ENCODE data around the gene FBXO46.

FBXO46 gene

GRCh38 chr19:45766869-45767346 is 36.2 kb upstream of the FBXO46 start:
- Histone ChIP-seq H3K9ac (ENCODE audit: low read length in 5 of 5) (peak overlapping the region in 4 of 5 donors; percentile 35 to 79 (median 71)), H3K4me1 (ENCODE audit: control insufficient read depth in 5 of 5, insufficient read depth in 5 of 5, low read length in 5 of 5) (peaks cover 0 to 58% (median 53%) of the 10 kb centered on the region in 5 donors), H3K36me3 (ENCODE audit: control insufficient read depth in 5 of 5, insufficient read depth in 5 of 5, low read length in 5 of 5) (peaks cover 0 to 8% (median 0%) of the 10 kb centered on the region in 5 donors), H3K4me3 (ENCODE audit: low read depth in 1 of 5, low read length in 5 of 5) (peak overlapping the region; percentile 67 to 93 (median 87)), H3K27me3 (ENCODE audit: control insufficient read depth in 5 of 5, insufficient read depth in 4 of 5, low read length in 5 of 5) (peaks cover 0 to 16% (median 5%) of the 10 kb centered on the region in 5 donors), H3K9me3 (ENCODE audit: control insufficient read depth in 5 of 5, low read length in 5 of 5) (no peaks in the 10 kb centered on the region), H3K27ac (ENCODE audit: low read depth, low read length) (peak overlapping the region; percentile 77)

DNA sequence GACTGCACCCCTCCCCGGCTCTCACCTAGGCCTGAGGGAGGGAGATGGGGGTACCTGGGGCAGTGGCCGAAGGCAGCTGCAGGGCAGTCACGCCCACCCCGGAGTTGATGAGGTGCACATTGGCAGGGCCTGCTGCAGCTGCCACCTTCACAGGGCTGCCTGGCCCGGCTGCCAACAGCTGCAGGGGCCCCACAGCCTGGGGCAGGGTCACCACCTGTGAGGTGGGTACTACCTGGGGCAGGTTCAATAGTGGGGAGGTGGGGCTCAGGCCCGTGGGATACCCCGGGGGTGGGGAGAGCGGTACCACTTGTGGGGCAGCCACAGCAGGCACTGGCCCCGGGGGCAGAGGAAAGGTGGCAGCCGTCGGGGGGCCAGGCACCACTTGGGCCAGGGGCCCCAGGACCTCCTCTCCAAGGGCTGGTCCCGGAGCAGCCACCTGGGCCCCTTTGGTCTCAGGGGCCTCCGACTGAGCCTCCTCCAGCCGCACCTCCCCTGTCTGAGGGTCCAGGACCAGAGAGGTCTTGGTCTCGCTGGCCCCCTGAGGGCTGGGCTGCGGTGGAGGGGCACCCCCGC is 35.7 kb upstream of the FBXO46 start:
- Histone ChIP-seq H3K27ac (ENCODE audit: low read depth, low read length) (peak overlapping the region; percentile 77), H3K36me3 (ENCODE audit: control insufficient read depth in 5 of 5, insufficient read depth in 5 of 5, low read length in 5 of 5) (peaks cover 0 to 6% (median 0%) of the 10 kb centered on the region in 5 donors), H3K9me3 (ENCODE audit: control insufficient read depth in 5 of 5, low read length in 5 of 5) (no peaks in the 10 kb centered on the region), H3K4me3 (ENCODE audit: low read depth in 1 of 5, low read length in 5 of 5) (peak overlapping the region in 2 of 5 donors; percentile 81 to 87), H3K4me1 (ENCODE audit: control insufficient read depth in 5 of 5, insufficient read depth in 5 of 5, low read length in 5 of 5) (peaks cover 0 to 58% (median 53%) of the 10 kb centered on the region in 5 donors), H3K9ac (ENCODE audit: low read length in 5 of 5) (peak overlapping the region in 4 of 5 donors; percentile 35 to 79 (median 71)), H3K27me3 (ENCODE audit: control insufficient read depth in 5 of 5, insufficient read depth in 4 of 5, low read length in 5 of 5) (peaks cover 0 to 16% (median 5%) of the 10 kb centered on the region in 5 donors)

DNA sequence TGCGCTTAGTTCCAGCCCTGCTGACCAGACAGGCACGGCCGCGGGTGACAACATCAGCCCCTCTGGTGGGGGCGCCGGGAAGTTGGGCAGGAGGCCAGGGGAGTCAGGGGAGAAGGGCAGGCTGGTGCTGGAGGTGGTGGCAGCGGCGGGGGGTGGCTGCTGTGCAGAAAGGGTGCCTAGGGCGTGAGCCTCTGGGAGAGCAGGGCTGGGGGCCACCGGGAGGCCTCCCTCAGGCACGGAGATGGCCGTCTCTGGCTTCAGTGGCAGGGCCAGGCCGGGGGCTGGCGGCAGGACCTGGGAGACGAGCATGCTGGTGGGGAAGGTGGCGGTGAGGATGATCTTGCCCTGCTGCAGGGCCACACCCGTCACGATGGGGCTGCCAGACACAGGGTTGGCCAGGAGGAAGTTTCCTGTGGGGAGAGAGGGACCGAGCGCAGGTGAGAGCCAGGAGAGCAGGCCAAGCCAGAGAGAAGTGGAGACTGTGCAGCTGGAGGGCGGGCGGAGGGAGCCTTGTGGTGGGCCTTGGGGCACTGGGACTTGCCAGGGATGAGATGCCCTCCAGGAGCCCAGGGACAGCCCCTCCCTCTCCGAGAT is 35.1 kb upstream of the FBXO46 start:
- Histone ChIP-seq H3K4me3 (ENCODE audit: low read depth in 1 of 5, low read length in 5 of 5) (no peak overlapping the region), H3K36me3 (ENCODE audit: control insufficient read depth in 5 of 5, insufficient read depth in 5 of 5, low read length in 5 of 5) (peaks cover 0 to 5% (median 0%) of the 10 kb centered on the region in 5 donors), H3K9ac (ENCODE audit: low read length in 5 of 5) (peak overlapping the region in 1 of 5 donors; percentile 79), H3K4me1 (ENCODE audit: control insufficient read depth in 5 of 5, insufficient read depth in 5 of 5, low read length in 5 of 5) (peaks cover 0 to 53% (median 47%) of the 10 kb centered on the region in 5 donors), H3K27me3 (ENCODE audit: control insufficient read depth in 5 of 5, insufficient read depth in 4 of 5, low read length in 5 of 5) (peaks cover 0 to 16% (median 5%) of the 10 kb centered on the region in 5 donors), H3K9me3 (ENCODE audit: control insufficient read depth in 5 of 5, low read length in 5 of 5) (no peaks in the 10 kb centered on the region), H3K27ac (ENCODE audit: low read depth, low read length) (no peak overlapping the region)

GRCh38 chr19:45764945-45765701 is 34.4 kb upstream of the FBXO46 start:
- no peak overlapping the region for H3K4me3 ChIP-seq (ENCODE audit: low read depth in 1 of 5, low read length in 5 of 5)
- no peaks in the 10 kb centered on the region for H3K9me3 ChIP-seq (ENCODE audit: control insufficient read depth in 5 of 5, low read length in 5 of 5)
- H3K4me1 ChIP-seq (ENCODE audit: control insufficient read depth in 5 of 5, insufficient read depth in 5 of 5, low read length in 5 of 5): peaks cover 0 to 47% (median 41%) of the 10 kb centered on the region in 5 donors
- peaks cover 0 to 16% (median 5%) of the 10 kb centered on the region in 5 donors for H3K27me3 ChIP-seq (ENCODE audit: control insufficient read depth in 5 of 5, insufficient read depth in 4 of 5, low read length in 5 of 5)
- H3K36me3 ChIP-seq (ENCODE audit: control insufficient read depth in 5 of 5, insufficient read depth in 5 of 5, low read length in 5 of 5): peaks cover 0 to 5% (median 0%) of the 10 kb centered on the region in 5 donors
- no peak overlapping the region for H3K27ac ChIP-seq (ENCODE audit: low read depth, low read length)
- H3K9ac ChIP-seq (ENCODE audit: low read length in 5 of 5): peak overlapping the region in 1 of 5 donors; percentile 5

GRCh38 chr19:45764475-45764874 is 33.8 kb upstream of the FBXO46 start:
- Histone ChIP-seq H3K27ac (ENCODE audit: low read depth, low read length) (no peak overlapping the region), H3K27me3 (ENCODE audit: control insufficient read depth in 5 of 5, insufficient read depth in 4 of 5, low read length in 5 of 5) (peaks cover 0 to 16% (median 5%) of the 10 kb centered on the region in 5 donors), H3K9ac (ENCODE audit: low read length in 5 of 5) (peak overlapping the region in 1 of 5 donors; percentile 8), H3K4me3 (ENCODE audit: low read depth in 1 of 5, low read length in 5 of 5) (no peak overlapping the region), H3K36me3 (ENCODE audit: control insufficient read depth in 5 of 5, insufficient read depth in 5 of 5, low read length in 5 of 5) (peaks cover 0 to 5% (median 0%) of the 10 kb centered on the region in 5 donors), H3K4me1 (ENCODE audit: control insufficient read depth in 5 of 5, insufficient read depth in 5 of 5, low read length in 5 of 5) (peaks cover 0 to 41% (median 35%) of the 10 kb centered on the region in 5 donors), H3K9me3 (ENCODE audit: control insufficient read depth in 5 of 5, low read length in 5 of 5) (no peaks in the 10 kb centered on the region)

- Histone ChIP-seq H3K27ac (ENCODE audit: low read depth, low read length) (no peak overlapping the region), H3K4me3 (ENCODE audit: low read depth in 1 of 5, low read length in 5 of 5) (no peak overlapping the region), H3K27me3 (ENCODE audit: control insufficient read depth in 5 of 5, insufficient read depth in 4 of 5, low read length in 5 of 5) (peaks cover 0 to 19% (median 5%) of the 10 kb centered on the region in 5 donors), H3K36me3 (ENCODE audit: control insufficient read depth in 5 of 5, insufficient read depth in 5 of 5, low read length in 5 of 5) (peaks cover 0 to 5% (median 0%) of the 10 kb centered on the region in 5 donors), H3K4me1 (ENCODE audit: control insufficient read depth in 5 of 5, insufficient read depth in 5 of 5, low read length in 5 of 5) (peaks cover 0 to 37% (median 35%) of the 10 kb centered on the region in 5 donors), H3K9ac (ENCODE audit: low read length in 5 of 5) (peak overlapping the region in 2 of 5 donors; percentile 3 to 8), H3K9me3 (ENCODE audit: control insufficient read depth in 5 of 5, low read length in 5 of 5) (no peaks in the 10 kb centered on the region)
These were observed 33.1 kb upstream of the FBXO46 start for GRCh38 chr19:45763691-45764294.

DNA sequence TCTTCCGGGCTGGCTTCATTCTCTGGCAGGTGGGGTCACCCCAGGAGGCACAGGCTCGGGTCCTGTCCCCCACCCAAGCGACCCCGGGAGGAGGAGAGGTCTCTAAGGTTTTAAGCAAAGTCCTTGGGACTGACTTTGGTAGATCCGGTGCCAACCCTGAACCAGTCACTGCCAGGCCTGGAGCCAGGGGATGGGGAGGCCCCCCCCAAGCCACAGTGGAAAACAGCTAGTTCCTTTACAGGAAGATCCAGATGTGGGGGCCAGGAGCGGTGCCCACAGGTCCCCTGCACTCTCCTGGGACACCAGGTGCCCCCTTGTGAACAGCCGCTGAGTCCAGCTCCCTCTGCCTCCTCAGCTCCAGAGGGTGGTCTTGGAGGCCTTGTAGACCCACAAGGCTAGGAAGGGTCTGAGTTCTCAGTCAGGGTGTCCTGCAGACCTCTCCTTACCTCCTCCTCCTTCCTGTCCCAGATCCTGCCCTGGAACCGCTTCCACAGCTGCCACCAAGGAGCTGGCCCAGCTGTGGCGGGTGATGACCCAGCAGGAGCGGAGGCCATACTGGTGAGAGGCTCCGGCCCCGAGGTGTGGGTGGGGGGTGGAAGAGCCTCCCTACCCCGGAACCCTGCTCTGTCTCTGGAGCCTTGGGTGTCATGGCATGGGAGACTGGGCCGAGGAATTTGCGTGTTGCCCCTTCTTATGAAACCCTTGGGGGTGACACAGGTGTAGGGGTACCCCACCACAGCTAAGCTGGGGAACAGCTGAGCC is 32.4 kb upstream of the FBXO46 start:
- peaks cover 0 to 20% (median 5%) of the 10 kb centered on the region in 5 donors for H3K27me3 ChIP-seq (ENCODE audit: control insufficient read depth in 5 of 5, insufficient read depth in 4 of 5, low read length in 5 of 5)
- H3K36me3 ChIP-seq (ENCODE audit: control insufficient read depth in 5 of 5, insufficient read depth in 5 of 5, low read length in 5 of 5): peaks cover 0 to 5% (median 0%) of the 10 kb centered on the region in 5 donors
- no peak overlapping the region for H3K4me3 ChIP-seq (ENCODE audit: low read depth in 1 of 5, low read length in 5 of 5)
- no peaks in the 10 kb centered on the region for H3K9me3 ChIP-seq (ENCODE audit: control insufficient read depth in 5 of 5, low read length in 5 of 5)
- H3K9ac ChIP-seq (ENCODE audit: low read length in 5 of 5): no peak overlapping the region
- no peak overlapping the region for H3K27ac ChIP-seq (ENCODE audit: low read depth, low read length)
- peaks cover 0 to 36% (median 32%) of the 10 kb centered on the region in 5 donors for H3K4me1 ChIP-seq (ENCODE audit: control insufficient read depth in 5 of 5, insufficient read depth in 5 of 5, low read length in 5 of 5)

GRCh38 chr19:45761714-45762113 is 31.0 kb upstream of the FBXO46 start:
- no peak overlapping the region for H3K27ac ChIP-seq (ENCODE audit: low read depth, low read length)
- peaks cover 0 to 22% (median 19%) of the 10 kb centered on the region in 5 donors for H3K4me1 ChIP-seq (ENCODE audit: control insufficient read depth in 5 of 5, insufficient read depth in 5 of 5, low read length in 5 of 5)
- no peak overlapping the region for H3K9ac ChIP-seq (ENCODE audit: low read length in 5 of 5)
- H3K9me3 ChIP-seq (ENCODE audit: control insufficient read depth in 5 of 5, low read length in 5 of 5): no peaks in the 10 kb centered on the region
- H3K4me3 ChIP-seq (ENCODE audit: low read depth in 1 of 5, low read length in 5 of 5): no peak overlapping the region
- peaks cover 0 to 5% (median 0%) of the 10 kb centered on the region in 5 donors for H3K36me3 ChIP-seq (ENCODE audit: control insufficient read depth in 5 of 5, insufficient read depth in 5 of 5, low read length in 5 of 5)
- peaks cover 0 to 20% (median 5%) of the 10 kb centered on the region in 5 donors for H3K27me3 ChIP-seq (ENCODE audit: control insufficient read depth in 5 of 5, insufficient read depth in 4 of 5, low read length in 5 of 5)

DNA sequence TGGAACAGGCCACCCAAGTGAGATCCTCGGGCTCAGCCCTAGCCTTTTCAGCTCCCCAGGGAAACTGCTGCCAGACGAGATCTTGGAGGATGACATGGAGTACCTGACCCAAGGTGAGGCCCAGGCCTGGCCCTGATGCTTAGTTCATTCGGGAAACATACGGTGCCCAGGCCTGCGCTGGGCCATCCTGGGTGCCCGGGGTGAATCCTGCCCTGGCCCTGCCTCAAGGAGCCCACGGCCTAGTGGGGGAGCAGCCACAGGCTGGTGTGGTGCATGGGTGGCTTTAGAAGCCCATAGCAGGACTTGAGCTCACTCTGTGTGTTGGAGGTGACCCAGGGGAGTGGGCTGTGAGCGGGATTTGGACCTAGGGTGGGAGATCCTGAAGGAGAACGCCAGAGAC is 28.2 kb upstream of the FBXO46 start:
- Histone ChIP-seq H3K9ac (ENCODE audit: low read length in 5 of 5) (peak overlapping the region in 1 of 5 donors; percentile 14), H3K27ac (ENCODE audit: low read depth, low read length) (no peak overlapping the region), H3K36me3 (ENCODE audit: control insufficient read depth in 5 of 5, insufficient read depth in 5 of 5, low read length in 5 of 5) (no peaks in the 10 kb centered on the region), H3K4me3 (ENCODE audit: low read depth in 1 of 5, low read length in 5 of 5) (no peak overlapping the region), H3K27me3 (ENCODE audit: control insufficient read depth in 5 of 5, insufficient read depth in 4 of 5, low read length in 5 of 5) (peaks cover 0 to 14% (median 5%) of the 10 kb centered on the region in 5 donors), H3K9me3 (ENCODE audit: control insufficient read depth in 5 of 5, low read length in 5 of 5) (no peaks in the 10 kb centered on the region), H3K4me1 (ENCODE audit: control insufficient read depth in 5 of 5, insufficient read depth in 5 of 5, low read length in 5 of 5) (peaks cover 0 to 2% (median 1%) of the 10 kb centered on the region in 5 donors)
